ENCODE results near the gene CDH22.

- TF ChIP-seq NFIC (IDR thresholded peaks at IDR 0.05), result no peak
- TF ChIP-seq YY1 (IDR thresholded peaks at IDR 0.05; ENCODE audit: low read depth), result no peak
- no peak for TF ChIP-seq CEBPB (IDR thresholded peaks at IDR 0.05)
- TF ChIP-seq EP300 (IDR thresholded peaks at IDR 0.05; ENCODE audit: borderline replicate concordance), result no peak
- TF ChIP-seq ZBTB7A (IDR thresholded peaks at IDR 0.05; ENCODE audit: low read depth), result no peak
- TF ChIP-seq REST (IDR thresholded peaks at IDR 0.05; ENCODE audit: low read depth), result no peak
Observed at GRCh38 chr20:46257887-46258286, 50.4 kb downstream of the CDH22 start.
